Peyer's patch (tissue), 4 donors: ENCODE results near the gene CYSTM1. TPM values are rescaled to one million over a fixed set of nuclear protein-coding genes. Genes with fewer than 3 reads are reported as not detected.

Experiments
- DNase-seq, 3 donors: peaks; one replicate each; pipeline ENCODE4 v3.0.0-alpha.2; 2017 to 2019
- H3K27ac ChIP-seq, 4 donors: fragments of 200-600 bp; sonication (generic); one replicate each; pipeline ENCODE4 v1.5.1; 2016 to 2019
- H3K27me3 ChIP-seq, 2 donors: fragments of 200-600 bp; sonication (generic); one replicate each; pipeline ENCODE4 v1.5.1; 2019
- H3K36me3 ChIP-seq, 3 donors: fragments of 200-600 bp; sonication (generic); one replicate each; pipeline ENCODE4 v1.5.1; 2016 to 2019
- H3K4me1 ChIP-seq, 4 donors: fragments of 200-600 bp; sonication (generic); one replicate each; pipeline ENCODE4 v1.5.1; 2016 to 2019
- H3K4me3 ChIP-seq, 4 donors: fragments of 200-600 bp; sonication (generic); 1 replicate in 3 of 4; 2 replicates in 1 of 4; pipeline ENCODE4 v1.5.1; 2016 to 2019; ENCODE audit warnings: mild to moderate bottlenecking in 1 of 4
- H3K9me3 ChIP-seq, 4 donors: fragments of 200-600 bp; sonication (generic); one replicate each; pipeline ENCODE4 v1.5.1; 2016 to 2019; ENCODE audit warnings: mild to moderate bottlenecking in 1 of 4
- CTCF ChIP-seq, 6 experiments: fragments of 450-650 bp in 4 of 6; fragments of 200-600 bp in 2 of 6; sonication (generic) in 1 of 6; IDR thresholded peaks; one replicate each; pipeline ENCODE4 v1.5.1; 2017 to 2019; ENCODE audit warnings: antibody characterized with exemption in 6 of 6, mild to moderate bottlenecking in 3 of 6, moderate library complexity in 1 of 6
- POLR2A ChIP-seq, 2 donors: fragments of 450-650 bp; IDR thresholded peaks; one replicate each; pipeline ENCODE4 v1.5.1; 2017; ENCODE audit warnings: antibody characterized with exemption in 2 of 2, mild to moderate bottlenecking in 2 of 2, moderate library complexity in 2 of 2
- total RNA-seq, 4 donors: library from RNA; depleted of rRNA; stranded (reverse); fragments of >200 nt; gene quantifications; one replicate each; pipeline ENCODE4 v1.1.0, GENCODE V29; 2016

CYSTM1 gene
- total RNA-seq, 4 donors from 2014 or later: 60.2 to 185 (median 140) TPM

DNA sequence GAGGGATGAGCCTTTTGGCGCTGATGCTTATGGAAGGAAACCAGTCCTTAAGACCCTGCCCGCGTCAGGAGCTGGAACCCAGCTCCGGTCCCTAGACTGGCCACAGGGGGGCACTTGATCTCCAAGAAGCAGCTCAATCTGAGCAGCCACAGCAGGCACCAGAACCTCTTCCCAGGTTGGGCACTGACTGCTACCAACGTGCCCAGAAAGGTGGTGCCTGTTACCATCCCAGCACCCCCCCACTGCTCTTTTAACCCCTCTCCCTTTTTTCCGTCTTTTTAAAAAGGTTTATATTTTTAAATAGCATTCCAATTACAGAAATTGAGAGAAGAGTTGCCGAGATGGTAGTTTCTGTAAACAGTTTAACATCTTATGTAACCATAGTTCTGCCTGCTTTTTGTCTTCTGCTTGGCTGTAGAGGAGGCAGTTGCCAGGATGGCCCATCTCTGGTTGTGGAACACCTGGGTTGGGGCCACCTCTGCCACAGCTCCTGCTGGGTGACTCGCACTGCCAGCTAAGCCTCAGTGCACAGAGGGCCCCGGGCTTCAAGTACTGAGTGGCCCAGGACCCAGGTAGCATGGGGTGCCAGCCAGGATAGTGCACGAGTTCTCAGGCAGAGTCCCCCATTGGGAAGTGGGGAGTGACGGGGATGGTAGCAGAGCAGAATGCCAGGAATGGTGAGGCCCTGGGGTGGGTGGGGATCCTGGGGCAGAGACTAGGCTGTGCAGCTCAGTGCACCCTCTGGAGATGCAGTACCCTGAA lies 65.1 kb downstream of the CYSTM1 start:
- peaks cover 0 to 54% (median 12%) of the 10 kb centered on the region in 4 donors for H3K4me1 ChIP-seq
- H3K27me3 ChIP-seq: no peaks in the 10 kb centered on the region
- TF ChIP-seq POLR2A (IDR thresholded peaks at IDR 0.05): no peak
- peak; percentile 7 to 70 (median 60) for TF ChIP-seq CTCF (IDR thresholded peaks at IDR 0.05)
- DNase-seq: peak; percentile 48 to 79 (median 72)
- no peaks in the 10 kb centered on the region for H3K36me3 ChIP-seq
- H3K27ac ChIP-seq: peak overlapping the region in 3 of 4 donors; percentile 74 to 90 (median 86)
- H3K9me3 ChIP-seq: no peaks in the 10 kb centered on the region
- H3K4me3 ChIP-seq: no peak overlapping the region

DNA sequence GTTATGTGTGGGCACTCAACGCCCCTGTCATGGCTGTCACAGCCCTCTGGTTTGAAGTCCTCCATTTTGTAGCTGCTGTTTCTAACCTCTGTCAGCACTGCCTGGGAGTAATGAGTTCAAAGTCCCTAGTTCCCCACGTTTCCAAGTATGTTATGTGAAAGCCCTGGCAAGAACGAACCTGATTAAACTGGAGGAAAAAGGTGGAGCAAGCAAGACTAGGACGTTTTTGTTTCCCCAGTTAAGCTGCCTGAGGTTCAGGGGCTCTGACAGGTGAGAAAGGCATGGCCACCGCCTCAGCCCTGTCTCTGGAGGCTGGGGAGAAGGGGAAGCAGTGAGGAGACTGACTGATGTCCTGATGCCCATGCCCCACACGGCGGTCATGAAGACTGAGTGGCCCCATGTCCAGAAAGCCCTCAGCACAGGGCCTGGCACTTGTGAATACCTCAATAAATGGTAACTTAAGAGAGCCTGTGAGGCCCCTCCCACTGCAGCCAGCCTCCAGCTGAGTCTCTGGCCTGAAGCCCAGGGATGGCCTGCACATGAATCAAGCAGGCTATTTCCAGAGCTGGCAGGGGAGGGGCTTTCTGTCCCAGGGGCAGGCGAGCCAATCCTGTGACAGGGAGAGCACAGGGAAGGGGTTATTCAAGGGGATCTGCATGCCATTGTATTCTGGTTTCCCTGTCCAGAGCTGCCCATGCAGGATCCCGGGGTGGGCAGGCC lies 66.2 kb downstream of the CYSTM1 start:
- no peak for TF ChIP-seq POLR2A (IDR thresholded peaks at IDR 0.05)
- no peak for TF ChIP-seq CTCF (IDR thresholded peaks at IDR 0.05)
- Histone ChIP-seq H3K27ac (peak overlapping the region; percentile 31 to 90 (median 80)), H3K4me1 (peaks cover 0 to 54% (median 12%) of the 10 kb centered on the region in 4 donors), H3K27me3 (no peaks in the 10 kb centered on the region), H3K4me3 (peak overlapping the region in 2 of 4 donors; percentile 6 to 18), H3K9me3 (no peaks in the 10 kb centered on the region), H3K36me3 (peaks cover 0 to 6% (median 0%) of the 10 kb centered on the region in 3 donors)
- DNase-seq: peak; percentile 44 to 89 (median 81)

DNA sequence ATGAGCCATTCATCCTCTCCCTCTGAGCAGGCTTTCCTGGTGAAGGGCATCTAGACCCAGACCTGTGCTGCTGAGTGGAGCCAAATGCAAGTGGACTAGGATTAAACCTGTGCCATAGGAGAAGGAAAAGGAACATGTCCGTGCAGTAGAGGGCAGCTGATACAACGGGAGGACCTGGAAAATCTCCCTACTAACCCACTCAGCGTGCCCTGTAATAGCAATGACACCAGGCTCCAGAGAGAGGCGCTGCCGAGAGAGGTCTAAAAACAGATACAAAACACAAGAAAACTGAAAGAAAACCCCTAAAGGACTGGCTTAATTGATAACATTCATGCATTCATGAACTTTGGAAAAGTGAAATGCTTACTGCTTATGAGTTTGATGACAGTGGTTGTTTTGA lies 67.1 kb downstream of the CYSTM1 start:
- H3K4me3 ChIP-seq: no peak overlapping the region
- no peaks in the 10 kb centered on the region for H3K9me3 ChIP-seq
- peaks cover 0 to 6% (median 0%) of the 10 kb centered on the region in 3 donors for H3K36me3 ChIP-seq
- no peaks in the 10 kb centered on the region for H3K27me3 ChIP-seq
- H3K4me1 ChIP-seq: peaks cover 0 to 59% (median 12%) of the 10 kb centered on the region in 4 donors
- no peak for DNase-seq
- TF ChIP-seq CTCF (IDR thresholded peaks at IDR 0.05) (no peak), POLR2A (IDR thresholded peaks at IDR 0.05) (no peak)
- peak overlapping the region in 3 of 4 donors; percentile 74 to 90 (median 86) for H3K27ac ChIP-seq

- peak in 1 of 3 donors; percentile 44 for DNase-seq
- peak overlapping the region in 1 of 4 donors; percentile 90 for H3K27ac ChIP-seq
- TF ChIP-seq POLR2A (IDR thresholded peaks at IDR 0.05): no peak
- no peak for TF ChIP-seq CTCF (IDR thresholded peaks at IDR 0.05)
- peaks cover 0 to 59% (median 12%) of the 10 kb centered on the region in 4 donors for H3K4me1 ChIP-seq
- peaks cover 0 to 6% (median 0%) of the 10 kb centered on the region in 3 donors for H3K36me3 ChIP-seq
- H3K4me3 ChIP-seq: no peak overlapping the region
- no peaks in the 10 kb centered on the region for H3K9me3 ChIP-seq
- H3K27me3 ChIP-seq: no peaks in the 10 kb centered on the region
These were observed 68.0 kb downstream of the CYSTM1 start for GRCh38 chr5:140242890-140243585.

DNA sequence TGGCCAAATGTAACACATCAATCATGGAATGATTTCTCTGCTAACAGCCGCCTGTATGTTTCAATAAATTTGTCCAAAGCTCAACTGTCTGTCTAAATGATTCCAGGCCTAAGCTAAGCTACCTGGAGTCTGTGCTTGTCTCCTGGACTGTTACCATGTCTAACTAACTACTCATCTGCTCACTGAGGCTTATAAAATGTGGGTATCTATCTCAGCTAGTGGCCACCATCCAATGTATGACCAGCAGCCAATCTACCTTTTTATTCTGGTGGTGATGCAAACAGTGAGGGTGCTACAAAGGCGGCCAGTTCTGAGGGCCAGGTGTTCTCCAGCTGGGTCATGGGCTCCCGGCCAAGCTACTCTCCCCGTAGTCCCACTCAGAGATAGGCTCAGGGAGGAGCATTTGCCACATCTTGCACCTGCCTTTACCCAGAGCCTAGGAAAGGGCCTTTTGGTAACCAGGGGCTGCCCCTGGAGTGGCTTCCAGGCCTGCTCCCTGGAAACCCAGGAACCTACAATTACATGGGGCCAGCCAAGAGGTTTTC lies 68.8 kb downstream of the CYSTM1 start:
- Histone ChIP-seq H3K9me3 (no peaks in the 10 kb centered on the region), H3K27me3 (no peaks in the 10 kb centered on the region), H3K27ac (no peak overlapping the region), H3K4me1 (peaks cover 0 to 59% (median 12%) of the 10 kb centered on the region in 4 donors), H3K4me3 (no peak overlapping the region), H3K36me3 (peaks cover 0 to 6% (median 0%) of the 10 kb centered on the region in 3 donors)
- peak in 1 of 3 donors; percentile 48 for DNase-seq
- no peak for TF ChIP-seq CTCF (IDR thresholded peaks at IDR 0.05)
- no peak for TF ChIP-seq POLR2A (IDR thresholded peaks at IDR 0.05)
